NCI-H345 (cell line): ENCODE results near the gene CDC45.

ENCODE experiments used
- DNase-seq: peaks from one replicate; lab custom pipeline; 2025; lab: John Stamatoyannopoulos, UW

Gene CDC45

GRCh38 chr22:19516378-19517170 lies 36.9 kb downstream of the CDC45 start:
- DNase-seq, result no peak

GRCh38 chr22:19517171-19517500 lies 37.4 kb downstream of the CDC45 start:
- no peak for DNase-seq

- no peak for DNase-seq
Measured at GRCh38 chr22:19517919-19518611, 38.3 kb downstream of the CDC45 start.

GRCh38 chr22:19518635-19519034 lies 38.9 kb downstream of the CDC45 start:
- no peak for DNase-seq

GRCh38 chr22:19519041-19519926 lies 39.6 kb downstream of the CDC45 start:
- no peak for DNase-seq

GRCh38 chr22:19520007-19520406 lies 40.3 kb downstream of the CDC45 start:
- DNase-seq, result no peak

- no peak for DNase-seq
Measured at GRCh38 chr22:19520566-19521305, 41.0 kb downstream of the CDC45 start.

- peak; percentile 90 for DNase-seq
Measured at GRCh38 chr22:19522190-19522880, 42.6 kb downstream of the CDC45 start.

- DNase-seq, result no peak
Measured at GRCh38 chr22:19522881-19523239, 43.1 kb downstream of the CDC45 start.

GRCh38 chr22:19523240-19524169 lies 43.8 kb downstream of the CDC45 start:
- no peak for DNase-seq

GRCh38 chr22:19524170-19525115 lies 44.7 kb downstream of the CDC45 start, which contains the start of gene CLDN5:
CLDN5 (minus strand) TSS chr22:19524410; CDS start chr22:19524255, 155 bp downstream.
- DNase-seq, result no peak

GRCh38 chr22:19525116-19525660 lies 45.5 kb downstream of the CDC45 start:
- DNase-seq, result no peak

GRCh38 chr22:19525666-19526065 lies 45.9 kb downstream of the CDC45 start:
- DNase-seq, result no peak

GRCh38 chr22:19526076-19526701 lies 46.5 kb downstream of the CDC45 start:
- no peak for DNase-seq

GRCh38 chr22:19526702-19527111 lies 47.0 kb downstream of the CDC45 start:
- DNase-seq, result no peak

- no peak for DNase-seq
Measured at GRCh38 chr22:19527321-19527721, 47.6 kb downstream of the CDC45 start.

- no peak for DNase-seq
Measured at GRCh38 chr22:19527861-19528417, 48.2 kb downstream of the CDC45 start.

GRCh38 chr22:19529811-19530210 lies 50.1 kb downstream of the CDC45 start:
- no peak for DNase-seq
